ENCODE results near the gene UBE2N.
A peak's percentile ranks its signal among the peaks of the same experiment; 100 is the strongest.

Gene UBE2N

GRCh38 chr12:93460003-93460402, 18.3 kb upstream of the UBE2N start:
- H3K4me3 ChIP-seq (replicated peaks in 1 of 2; ENCODE audit: low read depth in 2 of 2, low read length in 2 of 2), result no peak overlapping the region
- TF ChIP-seq CTCF (IDR thresholded peaks at IDR 0.05; ENCODE audit: low read depth, low read length), result no peak
- DNase-seq (ENCODE audit: low read depth in 2 of 2), result no peak

GRCh38 chr12:93459097-93459496, 17.4 kb upstream of the UBE2N start:
- TF ChIP-seq CTCF (IDR thresholded peaks at IDR 0.05; ENCODE audit: low read depth, low read length), result no peak
- DNase-seq (ENCODE audit: low read depth in 2 of 2), result no peak
- no peak overlapping the region for H3K4me3 ChIP-seq (replicated peaks in 1 of 2; ENCODE audit: low read depth in 2 of 2, low read length in 2 of 2)

- no peak overlapping the region for H3K4me3 ChIP-seq (replicated peaks in 1 of 2; ENCODE audit: low read depth in 2 of 2, low read length in 2 of 2)
- DNase-seq (ENCODE audit: low read depth in 2 of 2), result no peak
- TF ChIP-seq CTCF (IDR thresholded peaks at IDR 0.05; ENCODE audit: low read depth, low read length), result no peak
These were observed 14.3 kb upstream of the UBE2N start for GRCh38 chr12:93456077-93456476.

DNA sequence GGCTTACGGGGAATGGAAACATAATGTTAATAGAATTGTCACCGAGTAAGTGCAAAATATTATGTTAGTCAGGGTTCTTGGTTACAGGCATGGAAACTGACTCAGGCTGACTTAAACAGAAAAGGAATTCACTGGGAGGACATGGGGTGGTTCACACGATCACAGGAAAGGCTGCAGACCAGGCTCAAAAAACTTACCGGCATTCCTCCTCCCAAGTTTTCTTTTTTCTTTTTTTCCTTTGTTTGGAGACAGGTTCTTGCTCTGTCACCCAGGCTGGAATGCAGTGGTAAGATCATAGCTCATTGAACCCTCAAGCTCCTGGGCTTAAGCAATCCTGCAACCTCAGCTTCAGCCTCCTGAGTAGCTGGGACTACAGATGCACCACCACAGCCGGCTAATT, 11.9 kb upstream of the UBE2N start:
- peak in 1 of 2 donors; percentile 79 for DNase-seq (ENCODE audit: low read depth in 2 of 2)
- H3K4me3 ChIP-seq (replicated peaks in 1 of 2; ENCODE audit: low read depth in 2 of 2, low read length in 2 of 2), result no peak overlapping the region
- no peak for TF ChIP-seq CTCF (IDR thresholded peaks at IDR 0.05; ENCODE audit: low read depth, low read length)

- no peak for DNase-seq (ENCODE audit: low read depth in 2 of 2)
- no peak for TF ChIP-seq CTCF (IDR thresholded peaks at IDR 0.05; ENCODE audit: low read depth, low read length)
- H3K4me3 ChIP-seq (replicated peaks in 1 of 2; ENCODE audit: low read depth in 2 of 2, low read length in 2 of 2), result no peak overlapping the region
These were observed 9.8 kb upstream of the UBE2N start for GRCh38 chr12:93451423-93452158.

DNA sequence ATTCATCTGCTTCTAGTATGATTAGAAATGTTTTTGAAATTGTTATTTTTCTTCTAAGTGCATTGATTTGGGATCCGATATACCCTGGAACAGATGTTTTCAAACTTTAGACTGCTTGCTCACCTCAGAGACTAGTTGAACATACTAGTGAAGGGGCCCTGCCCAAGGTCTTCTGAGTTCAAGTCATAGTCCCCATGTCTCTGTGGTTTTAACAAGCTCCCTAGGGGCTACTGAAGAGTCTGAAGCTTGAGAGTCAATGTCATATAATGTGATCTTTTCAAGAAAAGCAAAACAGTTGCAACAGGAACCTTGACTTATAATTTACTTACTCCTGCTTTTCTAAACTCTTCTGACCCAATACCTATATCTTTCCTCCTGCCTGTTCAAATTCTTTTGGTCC, 7.5 kb upstream of the UBE2N start:
- H3K4me3 ChIP-seq (replicated peaks in 1 of 2; ENCODE audit: low read depth in 2 of 2, low read length in 2 of 2), result no peak overlapping the region
- no peak for TF ChIP-seq CTCF (IDR thresholded peaks at IDR 0.05; ENCODE audit: low read depth, low read length)
- no peak for DNase-seq (ENCODE audit: low read depth in 2 of 2)

- DNase-seq (ENCODE audit: low read depth in 2 of 2), result no peak
- TF ChIP-seq CTCF (IDR thresholded peaks at IDR 0.05; ENCODE audit: low read depth, low read length), result no peak
- H3K4me3 ChIP-seq (replicated peaks in 1 of 2; ENCODE audit: low read depth in 2 of 2, low read length in 2 of 2), result no peak overlapping the region
These were observed 7.0 kb upstream of the UBE2N start for GRCh38 chr12:93448796-93449195.
